HepG2 (cell line): ENCODE results near the gene HPGD. TPM values are rescaled to one million over a fixed set of nuclear protein-coding genes. Genes with fewer than 3 reads are reported as not detected.

Experiments used
- ATAC-seq: fragments of 200-7000 bp; cut with Tn5 transposase; 3 replicates; pipeline ENCODE4 v1.9.1; 2020; ENCODE audit warnings: mild to moderate bottlenecking, moderate library complexity
- BruUV-seq: library from RNA; stranded (reverse); fragments of 400-500 nt; replicated peaks from 2 replicates; lab custom pipeline; 2021; lab: Mats Ljungman, UMichigan
- CTCF ChIA-PET: fragments of 300-600 bp; formaldehyde crosslinking; extraction: SDS; loops from one replicate; lab custom pipeline; 2021; ENCODE audit warnings: low total read pairs, inconsistent platforms, low intra/inter-chr PET ratio; lab: Yijun Ruan, JAX
- POLR2A ChIA-PET: fragments of 350-600 bp; sonication (Branson Sonifier 250); formaldehyde crosslinking; loops from one replicate; lab custom pipeline; 2020; ENCODE audit warnings: antibody characterized with exemption, inconsistent platforms; lab: Yijun Ruan, JAX
- DNase-seq: peaks from one replicate; pipeline ENCODE4 v3.0.0-alpha.2; 2015; ENCODE audit warnings: low spot score
- FAIRE-seq: peaks from 3 replicates; lab custom pipeline; 2011; peaks lifted over from hg19 to GRCh38; lab: Jason Lieb, UNC
- H2AFZ ChIP-seq: one replicate; pipeline ENCODE4 v1.6.1; 2011; ENCODE audit warnings: low read length, inconsistent platforms
- H3K27ac ChIP-seq: fragments of 300-600 bp; 3 replicates; pipeline ENCODE4 v1.8.0; 2011; ENCODE audit warnings: mixed run types, mild to moderate bottlenecking, mixed read lengths, low read length, inconsistent platforms; ENCODE audit not compliant: insufficient read depth; ENCODE audit errors: extremely low read length
- H3K27me3 ChIP-seq, 2 experiments: fragments of 200-600 bp in 1 of 2; 2 replicates in 1 of 2; 3 replicates in 1 of 2; pipeline versions ENCODE4 v1.6.0 to v1.8.0; 2011; ENCODE audit warnings: low read length in 2 of 2, mild to moderate bottlenecking in 2 of 2, moderate library complexity in 2 of 2, inconsistent platforms in 1 of 2; ENCODE audit not compliant: insufficient read depth in 2 of 2, control insufficient read depth in 1 of 2
- H3K36me3 ChIP-seq, 2 experiments: fragments of 200-600 bp in 1 of 2; replicated peaks in 1 of 2; 2 replicates in 1 of 2; 3 replicates in 1 of 2; pipeline versions ENCODE4 v1.5.1 to v1.8.0; 2011; ENCODE audit warnings: low read length in 2 of 2, inconsistent platforms in 1 of 2; ENCODE audit not compliant: insufficient read depth in 2 of 2, control insufficient read depth in 1 of 2
- H3K4me1 ChIP-seq: 2 replicates; pipeline ENCODE4 v1.5.1; 2012; ENCODE audit warnings: low read length, inconsistent platforms; ENCODE audit not compliant: insufficient read depth
- H3K4me2 ChIP-seq: 2 replicates; pipeline ENCODE4 v1.6.0; 2011; ENCODE audit warnings: low read depth, low read length, inconsistent platforms
- H3K4me3 ChIP-seq, 3 experiments: fragments of 200-600 bp in 1 of 3; sonication (generic), shearing (Covaris generic) in 1 of 3; replicated peaks in 1 of 3; 2 replicates each; pipeline ENCODE4 v1.5.1; 2011 to 2016; ENCODE audit warnings: low read length in 3 of 3, inconsistent platforms in 2 of 3, low read depth in 2 of 3, mild to moderate bottlenecking in 2 of 3, control low read depth in 1 of 3, mixed read lengths in 1 of 3; ENCODE audit not compliant: insufficient read depth in 1 of 3
- H3K79me2 ChIP-seq: one replicate; pipeline ENCODE4 v1.6.1; 2011; ENCODE audit warnings: low read length, inconsistent platforms; ENCODE audit not compliant: insufficient read depth
- H3K9ac ChIP-seq: 2 replicates; pipeline ENCODE4 v1.6.0; 2011; ENCODE audit warnings: mild to moderate bottlenecking, low read depth, low read length, inconsistent platforms; ENCODE audit not compliant: insufficient read depth
- H3K9me3 ChIP-seq: 2 replicates; pipeline ENCODE4 v1.5.1; 2012; ENCODE audit warnings: mild to moderate bottlenecking, low read length
- H4K20me1 ChIP-seq: 2 replicates; pipeline ENCODE4 v1.6.0; 2011; ENCODE audit warnings: inconsistent platforms, mild to moderate bottlenecking, low read length, moderate library complexity; ENCODE audit not compliant: insufficient read depth
- FOXJ3 ChIP-seq: sonication (generic); formaldehyde crosslinking; IDR thresholded peaks from 2 replicates; pipeline ENCODE4 v1.4.0; 2020; ENCODE audit warnings: missing genetic modification reagents, mild to moderate bottlenecking, borderline replicate concordance
- GPN1 ChIP-seq: sonication (generic); formaldehyde crosslinking; IDR thresholded peaks from 2 replicates; pipeline ENCODE4 v1.5.1; 2020; ENCODE audit warnings: missing genetic modification reagents, borderline replicate concordance
- JUN ChIP-seq: sonication (generic); formaldehyde crosslinking; IDR thresholded peaks from 2 replicates; pipeline ENCODE4 v1.4.0; 2020; ENCODE audit warnings: mild to moderate bottlenecking, missing genetic modification reagents
- PCBP2 ChIP-seq: fragments of 200-400 bp; formaldehyde crosslinking; optimal IDR thresholded peaks from 2 replicates; pipeline ENCODE3; 2018; ENCODE audit warnings: low read length, low read depth; ENCODE audit not compliant: poor library complexity, severe bottlenecking
- RFX5 ChIP-seq: IDR thresholded peaks from 2 replicates; pipeline ENCODE4 v1.6.1; 2011; ENCODE audit warnings: low read depth, low read length, improper control_type of control experiment
- SRSF9 ChIP-seq: fragments of 200-400 bp; formaldehyde crosslinking; IDR thresholded peaks from 2 replicates; pipeline ENCODE4 v1.6.1; 2018; ENCODE audit warnings: borderline replicate concordance, mild to moderate bottlenecking, low read depth, low read length; ENCODE audit not compliant: insufficient read depth, poor library complexity, severe bottlenecking
- ZKSCAN1 ChIP-seq: fragments of 150-350 bp; IDR thresholded peaks from 2 replicates; pipeline ENCODE4 v1.6.1; 2014; ENCODE audit warnings: low read length
- ZKSCAN5 ChIP-seq: sonication (generic); formaldehyde crosslinking; IDR thresholded peaks from 2 replicates; pipeline ENCODE4 v1.5.1; 2020; ENCODE audit warnings: mild to moderate bottlenecking, missing genetic modification reagents
- ZNF292 ChIP-seq: sonication (generic); formaldehyde crosslinking; IDR thresholded peaks from 2 replicates; pipeline ENCODE4 v1.8.1; 2022; ENCODE audit warnings: mild to moderate bottlenecking, low read depth, missing genetic modification reagents, borderline replicate concordance
- ZNF326 ChIP-seq: sonication (generic); formaldehyde crosslinking; IDR thresholded peaks from 2 replicates; pipeline ENCODE4 v1.4.0; 2020; ENCODE audit warnings: missing genetic modification reagents, borderline replicate concordance
- ZNF329 ChIP-seq: sonication (generic); formaldehyde crosslinking; IDR thresholded peaks from 2 replicates; pipeline ENCODE4 v1.9.0; 2021; ENCODE audit warnings: low read depth, mild to moderate bottlenecking, missing genetic modification reagents
- ZNF337 ChIP-seq: sonication (generic); formaldehyde crosslinking; IDR thresholded peaks from 2 replicates; pipeline ENCODE4 v1.5.1; 2020; ENCODE audit warnings: missing genetic modification reagents, low read depth, mild to moderate bottlenecking, borderline replicate concordance
- ZNF557 ChIP-seq: sonication (generic); formaldehyde crosslinking; IDR thresholded peaks from 2 replicates; pipeline ENCODE4 v1.4.0; 2020; ENCODE audit warnings: missing genetic modification reagents
- ZNF839 ChIP-seq: sonication (generic); formaldehyde crosslinking; IDR thresholded peaks from 2 replicates; pipeline ENCODE4 v1.4.0; 2020; ENCODE audit warnings: missing genetic modification reagents, mild to moderate bottlenecking, borderline replicate concordance
- ZNF878 ChIP-seq: sonication (generic); formaldehyde crosslinking; IDR thresholded peaks from 2 replicates; pipeline ENCODE4 v1.8.1; 2023; ENCODE audit warnings: mild to moderate bottlenecking, missing genetic modification reagents, moderate library complexity
- WGBS: methylation state at CpG from one replicate; pipeline ENCODE4 v1.1.6; 2017; ENCODE audit warnings: low lambda C conversion rate; 5-methylcytosine and 5-hydroxymethylcytosine counted together
- in situ Hi-C: cut with HindIII; loops from 2 replicates; pipeline ENCODE4 v1.10.0; 2017; ENCODE audit warnings: low pct_unique_long_range_greater_than_20kb; ENCODE audit not compliant: extremely low pct_ligation_motif_present
- intact Hi-C: fragments of 100-400 bp; cut with micrococcal nuclease; formaldehyde crosslinking; loops from one replicate; pipeline ENCODE4 v1.10.0; 2022; ENCODE audit not compliant: unreplicated experiment
- polyA plus RNA-seq, 8 experiments: library from polyadenylated mRNA; depleted of rRNA in 3 of 8; stranded (reverse) in 7 of 8; unstranded in 1 of 8; fragments of >200 nt; fragmentation: Illumina TruSeq in 4 of 8; extraction: Trizol in 4 of 8; gene quantifications; 2 replicates each; pipeline versions ENCODE4 v1.2.1 to v1.2.3, GENCODE V29; 2011 to 2016; ENCODE audit warnings: low read depth in 4 of 8, missing spikeins in 1 of 8, mixed read lengths in 1 of 8; ENCODE audit not compliant: insufficient read depth in 1 of 8
- total RNA-seq, 5 experiments: library from RNA; depleted of rRNA; stranded (reverse); fragments of >200 nt; fragmentation: Illumina TruSeq; extraction: Trizol; gene quantifications; 2 replicates each; pipeline ENCODE4 v1.2.3, GENCODE V29; 2016; ENCODE audit warnings: low read depth in 1 of 5
- TF ChIP-seq, protein P1 (sequence below): sonication (generic); formaldehyde crosslinking; IDR thresholded peaks from 2 replicates; pipeline ENCODE4 v1.4.0; 2020; ENCODE audit warnings: missing genetic modification reagents

HPGD gene
- total and polyA plus RNA-seq, 2 of the 13 experiments (the other 11 are each of a cell fraction or from before 2014, with no cell fraction given) = 0.13 to 0.24 TPM

DNA sequence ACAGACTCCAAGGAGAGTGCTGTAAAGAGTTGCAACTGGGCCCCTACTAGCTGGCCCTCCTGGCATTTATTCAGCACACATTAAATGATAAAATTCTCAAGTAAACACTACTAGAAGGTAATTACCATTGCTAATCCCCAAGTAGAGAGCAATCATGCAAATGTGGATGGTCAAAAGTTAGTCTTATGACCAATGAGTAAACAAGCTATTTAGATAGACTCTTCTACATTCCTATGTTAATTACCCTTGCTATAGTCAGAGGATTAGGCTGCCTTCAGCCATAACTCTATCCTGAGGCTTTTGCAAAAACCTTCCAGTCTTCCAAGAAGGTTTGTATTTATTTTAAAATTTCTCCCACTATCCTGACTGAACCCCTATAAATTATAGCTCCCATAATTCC lies 28.3 kb upstream of the HPGD start:
- Histone ChIP-seq H3K4me2 (no peak overlapping the region), H3K4me3 (no peak overlapping the region), H3K79me2 (no peaks in the 10 kb centered on the region), H3K27me3 (no peaks in the 10 kb centered on the region), H3K36me3 (no peaks in the 10 kb centered on the region), H2AFZ (no peak overlapping the region), H3K9me3 (peaks cover 20% of the 10 kb centered on the region), H3K4me1 (no peaks in the 10 kb centered on the region), H3K9ac (no peak overlapping the region), H4K20me1 (no peaks in the 10 kb centered on the region), H3K27ac (no peak overlapping the region)
- intact Hi-C loops = no loop called here
- POLR2A ChIA-PET = no interaction called here
- no peak for FAIRE-seq
- no peak for TF ChIP-seq FOXJ3
- no peak for TF ChIP-seq RFX5
- no peak for TF ChIP-seq ZKSCAN1
- TF ChIP-seq ZNF326 (CRISPR knock-in tag) = no peak
- no peak for TF ChIP-seq ZNF329 (CRISPR knock-in tag)
- CTCF ChIA-PET = no interaction called here
- no peak for DNase-seq
- no peak for ATAC-seq
- in situ Hi-C loops = no loop called here
- BruUV-seq = no TSS peak

DNA sequence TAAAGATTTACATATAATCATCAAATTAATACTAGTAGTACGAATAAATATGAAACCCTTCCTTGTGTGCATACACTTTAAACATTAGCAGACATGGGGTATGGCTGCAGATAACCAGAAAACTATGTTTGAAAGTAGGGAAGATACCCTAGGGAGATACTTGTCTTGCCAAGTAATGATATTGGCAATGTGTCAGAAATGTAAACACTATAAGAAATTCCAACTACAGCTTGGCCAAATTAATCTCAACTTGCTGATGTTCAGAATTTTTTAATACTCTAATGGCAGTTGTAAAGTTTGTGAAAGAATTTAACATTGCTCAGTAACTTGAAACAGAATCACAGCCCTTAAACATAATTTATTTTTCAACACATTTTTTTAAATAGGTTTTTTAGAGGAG lies 27.4 kb upstream of the HPGD start:
- no peak for DNase-seq
- ChIA-PET CTCF (no interaction called here), POLR2A (no interaction called here)
- ATAC-seq = no peak
- Histone ChIP-seq H3K4me2 (no peak overlapping the region), H3K4me1 (no peaks in the 10 kb centered on the region), H3K9ac (no peak overlapping the region), H2AFZ (no peak overlapping the region), H3K27me3 (no peaks in the 10 kb centered on the region), H3K79me2 (no peaks in the 10 kb centered on the region), H3K27ac (no peak overlapping the region), H3K4me3 (no peak overlapping the region), H4K20me1 (no peaks in the 10 kb centered on the region), H3K36me3 (no peaks in the 10 kb centered on the region), H3K9me3 (peaks cover 20% of the 10 kb centered on the region)
- no peak for FAIRE-seq
- WGBS = 0% methylated on average over 1 of the region's 1 CpG
- intact Hi-C loops (no loop called here), in situ Hi-C loops (no loop called here)
- BruUV-seq = no TSS peak
- TF ChIP-seq ZNF839 (CRISPR knock-in tag) (no peak), JUN (CRISPR knock-in tag) (no peak), SRSF9 (no peak), GPN1 (no peak), ZNF292 (CRISPR knock-in tag) (no peak), ZKSCAN5 (CRISPR knock-in tag) (no peak), ZNF557 (no peak), ZNF878 (CRISPR knock-in tag) (no peak), PCBP2 (no peak), ZNF337 (no peak)
- TF ChIP-seq, protein P1, sequence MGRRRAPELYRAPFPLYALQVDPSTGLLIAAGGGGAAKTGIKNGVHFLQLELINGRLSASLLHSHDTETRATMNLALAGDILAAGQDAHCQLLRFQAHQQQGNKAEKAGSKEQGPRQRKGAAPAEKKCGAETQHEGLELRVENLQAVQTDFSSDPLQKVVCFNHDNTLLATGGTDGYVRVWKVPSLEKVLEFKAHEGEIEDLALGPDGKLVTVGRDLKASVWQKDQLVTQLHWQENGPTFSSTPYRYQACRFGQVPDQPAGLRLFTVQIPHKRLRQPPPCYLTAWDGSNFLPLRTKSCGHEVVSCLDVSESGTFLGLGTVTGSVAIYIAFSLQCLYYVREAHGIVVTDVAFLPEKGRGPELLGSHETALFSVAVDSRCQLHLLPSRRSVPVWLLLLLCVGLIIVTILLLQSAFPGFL = no peak
